ENCODE measurements around the gene GRP. TPM values are rescaled to one million over a fixed set of nuclear protein-coding genes. Genes with fewer than 3 reads are reported as not detected.

GRP gene
- total RNA-seq, 3 donors from 2014 or later (not counting 1 experiment from before 2014, with no cell fraction given) = not detected

- WGBS (ENCODE audit: insufficient coverage) = 35% methylated on average over 5 of the region's 5 CpGs
- peaks cover 60 to 67% of the 10 kb centered on the region in 2 donors for H3K27me3 Mint-ChIP-seq (ENCODE audit: low read depth in 2 of 2)
- Histone ChIP-seq H3K36me3 (ENCODE audit: control insufficient read depth, insufficient read depth, low read length) (no peaks in the 10 kb centered on the region), H3K4me1 (ENCODE audit: control insufficient read depth, insufficient read depth, low read length) (peaks cover 7% of the 10 kb centered on the region), H3K4me3 (ENCODE audit: low read length) (no peak overlapping the region), H3K27me3 (ENCODE audit: control insufficient read depth, insufficient read depth, low read length) (peaks cover 36% of the 10 kb centered on the region), H3K27ac (ENCODE audit: low read length) (no peak overlapping the region), H3K9me3 (ENCODE audit: control insufficient read depth, insufficient read depth, low read length) (no peaks in the 10 kb centered on the region)
- no peak for ATAC-seq
- H3K27ac Mint-ChIP-seq = no peak overlapping the region
- intact Hi-C loops (cut with micrococcal nuclease) = no loop called here
- H3K9me3 Mint-ChIP-seq = no peaks in the 10 kb centered on the region
- no peak for TF ChIP-seq CTCF (IDR thresholded peaks at IDR 0.05)
- peaks cover 0 to 9% of the 10 kb centered on the region in 2 donors for H3K4me1 Mint-ChIP-seq
- DNase-seq = no peak
- no peaks in the 10 kb centered on the region for H3K36me3 Mint-ChIP-seq
- H3K4me3 Mint-ChIP-seq = no peak overlapping the region
Observed at GRCh38 chr18:59276047-59276446, 56.1 kb downstream of the GRP start.

- no peak for TF ChIP-seq CTCF (IDR thresholded peaks at IDR 0.05)
- Histone ChIP-seq H3K27ac (ENCODE audit: low read length) (no peak overlapping the region), H3K4me1 (ENCODE audit: control insufficient read depth, insufficient read depth, low read length) (no peaks in the 10 kb centered on the region), H3K9me3 (ENCODE audit: control insufficient read depth, insufficient read depth, low read length) (no peaks in the 10 kb centered on the region), H3K4me3 (ENCODE audit: low read length) (no peak overlapping the region), H3K27me3 (ENCODE audit: control insufficient read depth, insufficient read depth, low read length) (peaks cover 21% of the 10 kb centered on the region), H3K36me3 (ENCODE audit: control insufficient read depth, insufficient read depth, low read length) (no peaks in the 10 kb centered on the region)
- WGBS (ENCODE audit: insufficient coverage) = 85% methylated on average over 2 of the region's 5 CpGs
- DNase-seq (no peak), ATAC-seq (no peak)
- intact Hi-C loops (cut with micrococcal nuclease) = no loop called here
- H3K4me1 Mint-ChIP-seq = peaks cover 0 to 4% of the 10 kb centered on the region in 2 donors
- no peaks in the 10 kb centered on the region for H3K9me3 Mint-ChIP-seq
- no peaks in the 10 kb centered on the region for H3K36me3 Mint-ChIP-seq
- no peak overlapping the region for H3K27ac Mint-ChIP-seq
- no peak overlapping the region for H3K4me3 Mint-ChIP-seq
- H3K27me3 Mint-ChIP-seq (ENCODE audit: low read depth in 2 of 2) = peaks cover 46 to 61% of the 10 kb centered on the region in 2 donors
Observed at GRCh38 chr18:59278793-59279192, 58.8 kb downstream of the GRP start.

- Mint-ChIP-seq H3K36me3 (no peaks in the 10 kb centered on the region), H3K9me3 (peaks cover 0 to under 1% of the 10 kb centered on the region in 2 donors), H3K4me1 (no peaks in the 10 kb centered on the region), H3K27me3 (ENCODE audit: low read depth in 2 of 2) (peaks cover 43 to 59% of the 10 kb centered on the region in 2 donors), H3K27ac (no peak overlapping the region), H3K4me3 (no peak overlapping the region)
- ATAC-seq (no peak), DNase-seq (no peak)
- WGBS (ENCODE audit: insufficient coverage) = 51% methylated on average over 3 of the region's 3 CpGs
- TF ChIP-seq CTCF (IDR thresholded peaks at IDR 0.05) = no peak
- H3K27ac ChIP-seq (ENCODE audit: low read length) = no peak overlapping the region
- peaks cover 17% of the 10 kb centered on the region for H3K27me3 ChIP-seq (ENCODE audit: control insufficient read depth, insufficient read depth, low read length)
- H3K36me3 ChIP-seq (ENCODE audit: control insufficient read depth, insufficient read depth, low read length) = no peaks in the 10 kb centered on the region
- H3K4me3 ChIP-seq (ENCODE audit: low read length) = no peak overlapping the region
- intact Hi-C loops (cut with micrococcal nuclease) = no loop called here
- H3K9me3 ChIP-seq (ENCODE audit: control insufficient read depth, insufficient read depth, low read length) = no peaks in the 10 kb centered on the region
- H3K4me1 ChIP-seq (ENCODE audit: control insufficient read depth, insufficient read depth, low read length) = no peaks in the 10 kb centered on the region
Observed at GRCh38 chr18:59279193-59279592, 59.2 kb downstream of the GRP start.

GRCh38 chr18:59279722-59280121 is 59.8 kb downstream of the GRP start:
- Mint-ChIP-seq H3K36me3 (no peaks in the 10 kb centered on the region), H3K9me3 (peaks cover 0 to 2% of the 10 kb centered on the region in 2 donors), H3K4me3 (no peak overlapping the region), H3K4me1 (no peaks in the 10 kb centered on the region), H3K27ac (no peak overlapping the region), H3K27me3 (ENCODE audit: low read depth in 2 of 2) (peaks cover 44 to 59% of the 10 kb centered on the region in 2 donors)
- H3K9me3 ChIP-seq (ENCODE audit: control insufficient read depth, insufficient read depth, low read length) = no peaks in the 10 kb centered on the region
- H3K4me1 ChIP-seq (ENCODE audit: control insufficient read depth, insufficient read depth, low read length) = no peaks in the 10 kb centered on the region
- no peak overlapping the region for H3K4me3 ChIP-seq (ENCODE audit: low read length)
- WGBS (ENCODE audit: insufficient coverage) = 70% methylated on average over 1 of the region's 1 CpG
- ATAC-seq (no peak), DNase-seq (no peak)
- H3K27ac ChIP-seq (ENCODE audit: low read length) = no peak overlapping the region
- peaks cover 12% of the 10 kb centered on the region for H3K27me3 ChIP-seq (ENCODE audit: control insufficient read depth, insufficient read depth, low read length)
- intact Hi-C loops (cut with micrococcal nuclease) = no loop called here
- H3K36me3 ChIP-seq (ENCODE audit: control insufficient read depth, insufficient read depth, low read length) = no peaks in the 10 kb centered on the region
- no peak for TF ChIP-seq CTCF (IDR thresholded peaks at IDR 0.05)
